Colon (tissue), 2 donors: ENCODE data around the gene NXPH4.

Source experiments
- FAIRE-seq: peaks from 2 replicates; lab custom pipeline; 2012; peaks lifted over from hg19 to GRCh38; lab: Jason Lieb, UNC
- donor health status: control.
- donor health status: control.

The NXPH4 gene

DNA sequence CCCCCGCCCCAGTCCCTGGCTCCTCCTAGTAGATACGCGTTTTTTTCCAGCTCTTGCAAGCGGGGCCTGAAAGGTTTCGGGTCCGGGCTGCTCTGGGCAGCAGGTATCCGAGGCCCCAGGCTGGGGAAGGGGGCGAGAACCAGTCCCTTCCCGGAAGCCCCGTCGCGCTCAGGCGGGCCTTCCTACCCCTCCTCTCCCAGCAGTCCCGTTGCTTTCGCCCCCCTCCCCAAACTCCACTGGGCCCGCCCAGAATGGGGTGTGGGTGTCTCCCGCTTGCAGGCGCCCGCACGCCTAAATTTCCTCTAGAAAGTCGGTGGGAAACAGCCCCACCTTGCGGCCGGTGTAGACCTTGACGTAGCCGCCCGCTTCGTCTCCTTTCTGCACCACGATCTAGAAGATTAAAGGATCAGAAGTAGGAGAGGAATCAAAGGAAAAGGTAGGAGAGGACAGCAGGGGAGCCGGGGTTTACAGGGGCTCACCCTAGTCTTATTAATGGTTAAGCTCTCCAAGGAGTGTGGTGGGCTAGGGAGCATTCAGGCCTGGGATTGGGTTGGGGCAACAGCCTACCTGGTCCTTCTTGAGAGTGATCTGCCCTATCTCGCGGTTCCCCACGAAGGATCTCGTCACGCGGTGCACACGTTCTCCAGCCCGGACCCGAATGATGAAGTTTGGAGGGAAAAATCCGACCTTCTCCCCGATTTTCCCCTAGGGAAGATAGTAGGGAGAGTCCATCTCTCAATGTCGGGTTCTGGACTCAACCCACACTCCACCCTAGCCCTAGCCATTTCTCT lies 27.1 kb downstream of the NXPH4 start:
- no peak for FAIRE-seq

DNA sequence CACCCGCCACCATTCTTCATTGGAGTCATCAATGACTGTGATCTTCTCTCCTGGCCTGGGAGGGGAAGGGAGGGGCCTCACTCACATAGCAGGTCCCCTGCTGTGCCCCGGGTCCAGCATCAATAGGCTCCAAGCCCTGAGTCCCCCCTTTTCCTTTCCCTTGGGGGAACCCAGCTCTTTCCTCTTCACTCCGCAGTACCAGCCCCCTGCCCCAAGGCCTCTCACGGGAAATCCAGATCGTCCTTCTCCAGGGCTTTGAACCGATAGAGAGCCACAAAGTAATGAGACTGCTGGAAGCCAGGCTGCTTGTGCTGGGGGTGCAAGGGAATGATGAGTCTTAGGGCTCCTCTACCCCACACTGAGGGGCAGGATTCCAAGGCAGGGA lies 27.7 kb downstream of the NXPH4 start:
- no peak for FAIRE-seq

DNA sequence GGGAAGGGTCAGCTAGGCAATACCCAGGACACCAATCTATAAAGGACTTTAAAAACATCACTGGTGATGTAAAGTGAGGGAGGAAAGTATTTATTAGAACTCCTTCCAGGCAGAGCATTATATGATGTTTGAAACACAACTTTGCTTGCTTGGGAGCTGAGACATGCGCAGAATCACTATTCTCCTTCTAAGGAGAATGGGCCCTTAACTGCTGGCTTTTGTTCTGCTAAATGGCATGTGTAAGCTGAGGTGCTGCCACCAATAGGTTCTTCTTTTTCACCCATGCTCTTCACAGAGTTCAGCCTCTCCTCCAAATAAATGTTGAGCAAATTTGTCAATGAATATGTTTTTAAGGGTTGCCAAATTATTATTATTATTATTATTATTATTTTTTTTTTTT lies 30.4 kb downstream of the NXPH4 start:
- FAIRE-seq = no peak

DNA sequence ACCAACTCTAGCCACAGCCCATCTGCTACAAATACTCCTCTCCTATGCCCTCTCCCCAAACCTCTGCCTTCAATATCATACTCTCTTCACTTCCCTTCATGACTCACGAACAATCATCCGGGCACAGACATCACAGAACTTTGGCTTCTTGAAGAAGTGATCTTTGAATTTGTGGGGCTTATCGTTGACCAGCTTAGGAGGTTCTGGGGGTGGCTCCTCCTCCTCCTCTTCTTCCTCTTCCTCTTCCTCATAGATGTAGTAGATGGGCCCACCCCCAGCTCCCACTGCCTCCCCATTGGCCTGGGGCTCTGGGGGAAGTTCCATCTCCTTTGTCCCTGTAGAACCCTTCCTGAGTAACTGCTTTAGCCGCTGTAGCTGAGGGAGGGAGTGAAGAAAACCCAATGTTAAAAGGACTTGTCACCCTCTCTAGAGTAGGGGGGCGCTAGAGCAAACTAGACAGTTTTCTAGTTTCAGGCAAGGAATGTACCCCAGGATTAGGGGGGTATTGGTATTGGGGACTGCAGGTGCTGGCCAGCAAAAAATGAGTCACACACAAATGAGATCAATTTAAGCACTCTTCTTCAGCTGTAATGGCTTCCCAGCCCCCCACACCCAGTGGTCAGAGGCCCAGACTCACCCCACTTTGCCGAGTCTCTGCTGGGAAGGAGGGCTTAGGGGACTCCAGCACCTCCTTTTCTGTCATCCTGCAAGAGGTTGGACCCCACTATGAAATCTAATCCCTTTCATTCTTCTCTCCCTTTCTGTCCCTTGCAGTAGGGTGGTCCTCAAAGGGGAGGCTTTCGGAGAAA lies 32.5 kb downstream of the NXPH4 start:
- FAIRE-seq = no peak

DNA sequence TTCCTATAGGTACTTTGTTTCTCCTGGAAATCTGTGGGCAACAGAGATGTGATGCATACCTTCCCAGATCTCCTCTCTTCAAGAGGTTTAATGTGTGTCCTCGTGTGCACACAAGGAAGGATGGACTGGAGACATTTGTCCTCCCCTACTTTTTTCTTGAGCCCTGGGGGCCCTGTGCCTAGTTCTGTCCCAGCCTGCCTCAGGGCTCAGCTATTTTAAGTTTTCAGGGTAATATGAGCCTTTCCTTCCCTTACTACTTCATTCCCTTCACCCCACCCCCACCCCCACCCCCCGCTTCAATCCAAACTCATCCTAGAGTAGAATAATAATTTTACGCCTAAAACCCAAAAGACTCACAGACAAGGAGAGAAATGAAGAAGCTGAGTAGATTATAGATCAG lies 33.9 kb downstream of the NXPH4 start:
- FAIRE-seq = no peak

DNA sequence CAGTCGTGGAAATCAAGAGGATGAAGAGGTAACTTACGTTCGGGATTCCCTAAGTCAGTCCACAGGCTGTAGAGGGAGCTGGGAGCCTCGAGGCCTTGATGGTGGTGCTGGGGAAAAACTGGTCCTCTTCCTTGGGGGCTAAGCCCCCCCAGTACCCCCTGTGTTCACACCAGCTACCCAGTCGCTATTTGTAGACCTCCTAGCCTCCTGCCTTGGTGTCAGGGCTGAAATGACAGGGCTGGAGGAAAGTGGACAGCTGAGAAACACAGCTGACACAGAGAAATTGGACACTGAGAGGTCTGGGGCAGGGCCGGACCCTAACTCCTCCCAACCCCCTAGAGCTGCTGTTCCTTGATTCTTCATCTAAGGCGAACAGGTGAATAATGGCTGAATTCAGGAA lies 34.4 kb downstream of the NXPH4 start, which contains the start of gene STAC3:
STAC3 (minus strand) TSS at position 232 of the 400 bp plus-strand sequence. CDS start 1,551 bp downstream, outside the sequence.
- FAIRE-seq = no peak

DNA sequence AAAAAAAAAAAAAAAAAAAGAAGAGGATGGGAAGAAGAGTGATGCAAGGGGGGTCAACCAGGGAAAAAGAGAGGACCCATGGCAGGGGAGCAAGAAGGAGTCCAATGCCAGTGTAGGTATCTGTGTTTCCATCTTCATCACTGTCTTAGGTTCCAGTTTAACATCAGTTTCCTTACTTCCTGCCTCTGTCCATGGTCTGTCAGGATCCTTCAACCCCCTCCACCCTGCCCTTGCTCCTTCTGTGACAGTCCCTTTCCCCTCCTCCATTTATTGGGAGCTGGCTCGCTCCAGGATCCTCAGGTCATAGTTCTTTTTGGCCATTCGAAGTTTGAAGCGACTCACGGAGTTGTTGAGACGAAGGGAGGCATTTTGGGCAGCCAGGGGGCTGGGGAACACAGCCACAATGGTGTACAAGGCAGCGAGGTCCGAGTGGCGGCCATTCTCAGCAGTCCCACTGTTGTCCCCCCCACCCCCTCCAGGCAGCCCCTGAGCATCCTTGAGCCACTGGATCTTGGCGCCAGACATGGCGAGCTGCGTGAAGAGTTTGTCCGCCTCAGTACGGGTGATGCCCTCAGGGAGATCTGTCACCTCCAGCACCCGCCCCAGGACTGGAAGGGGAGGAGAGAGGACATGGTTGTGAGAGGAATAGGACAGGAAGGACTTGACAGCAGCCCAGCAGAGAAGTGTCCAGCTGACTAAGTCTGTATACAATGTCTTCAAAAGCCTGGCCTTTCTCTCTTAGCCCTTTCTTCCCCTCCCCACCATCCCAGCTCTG lies 38.1 kb downstream of the NXPH4 start:
- FAIRE-seq = no peak

DNA sequence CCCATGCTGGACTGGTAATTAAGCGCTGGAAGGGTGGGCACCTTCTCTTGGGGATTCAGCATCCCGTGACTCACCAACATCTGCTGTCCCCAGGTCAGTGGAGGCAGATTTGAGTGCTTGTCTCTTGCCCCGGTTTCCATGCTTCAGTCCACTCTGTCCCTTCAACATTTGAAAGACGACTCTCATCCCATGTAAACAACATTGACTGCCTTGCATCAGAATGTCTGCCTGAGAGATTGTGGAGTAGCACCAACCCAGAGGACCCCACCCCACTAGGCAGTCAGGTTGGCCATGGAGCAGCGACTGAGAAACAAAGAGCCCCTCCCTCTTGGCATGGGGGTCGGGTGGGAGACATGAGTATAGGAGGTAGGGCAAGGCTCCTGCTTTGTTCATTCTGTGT lies 39.3 kb downstream of the NXPH4 start:
- FAIRE-seq = no peak

DNA sequence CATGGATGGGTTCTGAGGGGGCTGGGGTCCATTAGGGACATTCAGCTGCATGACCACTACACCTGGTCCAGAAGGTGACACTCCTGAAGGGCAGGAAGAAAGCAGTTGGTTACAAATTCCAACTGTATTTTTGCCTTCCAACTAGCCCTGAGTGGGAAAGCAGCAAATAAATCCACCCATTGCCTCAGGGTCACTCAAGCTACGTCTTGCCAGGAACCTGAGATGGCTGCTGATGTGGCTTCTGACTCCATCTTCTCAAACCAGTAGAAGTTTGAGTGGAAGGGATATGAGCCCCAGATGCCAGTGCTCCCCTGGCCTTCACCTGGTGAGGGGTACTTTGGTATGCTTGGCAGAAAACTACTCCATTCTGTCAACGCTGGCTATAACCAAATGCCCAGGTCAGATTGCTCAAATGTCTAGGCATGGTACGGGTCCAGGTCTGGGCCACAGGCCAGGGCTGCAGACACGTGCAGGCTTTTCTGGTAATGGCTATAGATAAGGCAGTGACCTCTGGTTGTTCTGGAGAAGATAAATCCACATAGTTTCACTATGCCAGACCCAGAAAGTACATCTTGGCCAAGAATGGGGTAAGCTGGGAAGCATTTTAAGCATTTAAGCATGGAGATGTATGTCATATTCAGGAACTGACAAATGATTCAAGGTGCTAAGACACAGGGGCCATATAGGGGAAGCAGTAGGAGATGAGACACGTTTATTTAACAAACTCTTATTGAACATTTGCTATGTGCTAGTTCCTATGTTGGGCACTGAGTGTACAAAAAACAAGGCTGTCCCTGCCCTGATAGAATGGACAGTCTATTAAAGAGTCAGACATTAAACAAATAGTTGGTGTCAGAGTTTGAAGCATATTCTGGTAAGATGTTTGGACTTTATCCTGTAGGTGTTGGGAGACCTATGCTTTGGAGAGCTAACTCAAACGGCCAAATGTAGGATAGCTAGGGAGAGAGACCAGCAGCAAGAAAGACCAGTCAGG lies 42.7 kb downstream of the NXPH4 start:
- no peak for FAIRE-seq

DNA sequence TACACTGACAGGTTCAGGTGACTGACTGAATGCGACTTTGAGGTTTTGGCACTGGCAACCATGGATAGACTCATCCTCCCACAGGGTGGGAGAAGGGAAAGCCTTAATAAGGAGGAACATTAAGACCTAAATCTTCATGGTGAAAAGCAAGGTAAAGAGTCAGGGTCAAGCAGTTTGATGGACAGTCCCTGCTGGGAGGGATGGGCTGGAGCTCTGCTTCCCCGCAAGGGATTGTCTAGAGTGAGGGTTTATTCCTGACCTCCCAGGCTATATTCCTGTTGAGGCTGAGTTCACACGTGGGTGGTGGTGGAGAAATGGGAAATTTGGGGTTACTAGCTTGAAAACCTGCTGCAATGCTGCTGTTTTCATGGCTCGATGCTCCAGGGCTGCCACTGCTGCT lies 43.8 kb downstream of the NXPH4 start:
- FAIRE-seq = no peak

DNA sequence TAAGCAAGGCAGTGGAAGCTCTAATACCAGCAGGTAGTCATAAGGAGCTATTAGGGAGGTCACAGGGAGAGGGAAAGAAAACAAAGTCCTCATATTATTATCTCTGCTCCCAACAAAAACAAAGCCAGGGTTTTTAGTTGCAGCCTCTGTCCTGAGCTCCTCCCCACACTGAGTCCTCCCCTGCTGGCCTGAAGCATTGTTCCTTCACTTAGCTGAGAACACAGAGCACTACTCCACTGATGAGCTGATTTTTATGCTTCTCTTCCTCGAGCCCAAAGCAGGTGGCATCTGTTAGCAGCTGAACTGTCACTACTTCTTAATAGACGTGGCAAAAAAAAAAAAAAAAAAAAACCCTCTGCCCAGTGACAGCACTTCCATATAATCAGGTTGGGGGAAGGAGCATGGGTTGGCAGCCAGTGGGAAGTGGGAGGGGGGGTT lies 44.9 kb downstream of the NXPH4 start:
- FAIRE-seq = no peak

DNA sequence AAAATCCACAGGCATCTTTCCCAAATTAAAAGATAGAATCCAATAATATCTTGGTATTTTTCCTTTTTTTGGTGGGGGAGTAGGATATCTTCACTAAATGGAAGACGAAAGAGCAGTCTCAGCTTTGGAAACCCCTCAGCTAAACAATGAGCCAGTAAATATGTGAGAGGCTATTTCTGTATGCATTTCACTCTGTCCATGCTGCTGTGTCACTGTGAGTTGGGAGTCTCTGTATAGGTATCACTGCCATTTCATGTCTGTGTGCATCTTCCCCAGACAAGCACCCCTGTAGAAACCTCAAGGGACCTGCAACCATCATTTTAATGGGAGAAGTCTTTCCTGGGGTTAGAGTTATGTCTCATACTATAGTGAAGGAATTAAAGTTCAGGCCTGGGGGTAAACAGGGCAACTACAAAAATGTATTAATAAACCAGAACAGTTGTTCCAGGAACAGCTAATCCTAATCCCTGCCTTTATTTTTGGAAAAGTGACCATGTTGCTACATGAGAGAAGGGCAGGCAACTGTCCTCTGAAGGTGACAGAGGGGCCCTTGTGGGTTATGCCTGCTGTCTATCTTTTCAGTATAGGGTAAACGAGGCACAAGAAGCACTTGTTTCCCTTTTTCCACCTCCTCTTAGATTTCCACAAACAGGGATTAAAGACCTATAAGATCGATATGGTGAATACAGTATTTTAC lies 45.7 kb downstream of the NXPH4 start:
- FAIRE-seq = no peak

DNA sequence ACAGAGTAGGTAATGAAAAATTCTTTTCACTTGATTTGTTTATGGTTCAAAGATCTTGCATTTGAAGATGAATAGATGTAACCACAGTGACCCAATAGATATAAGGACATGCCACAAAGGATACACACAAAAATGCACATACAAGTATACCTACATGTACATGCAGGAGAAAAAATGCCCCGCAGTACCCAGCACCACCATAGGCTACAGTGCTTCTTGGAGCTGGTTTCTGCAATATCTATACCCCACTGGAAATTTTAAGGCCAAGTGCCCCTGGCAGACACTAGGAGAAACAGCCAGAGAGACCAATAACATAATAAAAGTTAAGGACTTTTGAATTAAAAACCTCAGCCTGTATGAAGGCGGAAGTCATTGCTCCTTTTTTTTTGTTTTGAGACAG lies 46.5 kb downstream of the NXPH4 start:
- no peak for FAIRE-seq

DNA sequence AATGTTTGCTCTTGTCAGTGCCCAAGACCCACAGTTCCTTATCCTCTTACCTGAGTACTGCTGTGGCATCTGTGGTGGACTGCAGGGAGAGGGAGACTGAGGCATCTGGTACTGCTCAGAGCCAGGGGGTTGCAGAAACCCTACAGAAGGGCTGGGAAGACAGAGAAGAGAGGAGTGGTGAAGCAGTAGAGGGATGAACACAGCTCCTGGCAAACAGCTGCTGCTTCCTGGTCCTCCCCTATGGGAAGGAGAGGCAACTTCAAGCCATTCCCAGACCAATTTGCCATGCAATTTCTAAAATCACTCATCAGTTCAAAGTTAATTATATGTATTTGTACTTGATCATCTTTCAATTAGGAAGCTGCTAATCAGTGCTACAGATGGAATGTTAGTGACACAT lies 50.1 kb downstream of the NXPH4 start:
- FAIRE-seq = no peak

DNA sequence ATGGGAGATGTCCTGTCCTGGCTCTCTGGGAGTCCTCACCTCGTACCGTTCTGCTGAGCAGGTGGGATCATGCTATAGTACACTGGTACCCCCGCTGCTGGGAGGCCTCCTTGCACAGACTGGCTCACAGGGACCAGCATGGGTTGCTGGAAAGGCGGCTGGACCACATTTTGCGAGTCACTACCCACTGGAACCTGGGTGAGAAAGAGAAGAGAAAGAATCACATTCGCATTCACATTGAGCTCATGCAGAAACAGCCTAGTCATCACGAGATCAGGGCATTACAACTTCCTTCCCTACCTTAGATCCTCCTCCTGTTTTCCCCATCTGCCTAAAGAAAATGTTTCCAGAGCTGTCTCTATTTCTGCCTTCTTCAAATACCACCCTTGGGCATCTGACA lies 51.7 kb downstream of the NXPH4 start:
- FAIRE-seq = no peak

DNA sequence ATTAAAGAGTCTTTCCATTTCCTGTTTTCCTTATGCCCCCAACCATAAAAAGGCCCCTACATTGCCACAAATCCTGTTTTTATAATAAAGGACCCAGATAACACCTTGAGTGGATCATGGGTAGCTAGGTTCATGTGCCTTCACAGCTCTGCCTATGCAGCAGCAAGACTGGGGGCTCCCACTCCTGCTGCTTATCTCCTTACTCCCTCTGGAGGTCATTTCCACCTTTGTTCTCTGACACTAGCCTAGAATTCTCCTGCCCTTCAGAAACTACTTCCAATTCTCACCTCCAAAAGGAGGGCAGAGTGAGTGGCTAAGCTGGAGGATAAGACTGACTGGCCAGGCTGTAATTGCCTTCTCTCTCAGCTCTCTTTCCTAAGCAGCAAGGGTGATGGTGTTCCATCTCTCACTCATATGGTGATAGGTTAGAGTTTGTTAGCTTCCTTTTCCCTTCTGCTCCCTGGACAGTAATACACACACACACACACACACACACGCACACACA lies 54.4 kb downstream of the NXPH4 start:
- no peak for FAIRE-seq

DNA sequence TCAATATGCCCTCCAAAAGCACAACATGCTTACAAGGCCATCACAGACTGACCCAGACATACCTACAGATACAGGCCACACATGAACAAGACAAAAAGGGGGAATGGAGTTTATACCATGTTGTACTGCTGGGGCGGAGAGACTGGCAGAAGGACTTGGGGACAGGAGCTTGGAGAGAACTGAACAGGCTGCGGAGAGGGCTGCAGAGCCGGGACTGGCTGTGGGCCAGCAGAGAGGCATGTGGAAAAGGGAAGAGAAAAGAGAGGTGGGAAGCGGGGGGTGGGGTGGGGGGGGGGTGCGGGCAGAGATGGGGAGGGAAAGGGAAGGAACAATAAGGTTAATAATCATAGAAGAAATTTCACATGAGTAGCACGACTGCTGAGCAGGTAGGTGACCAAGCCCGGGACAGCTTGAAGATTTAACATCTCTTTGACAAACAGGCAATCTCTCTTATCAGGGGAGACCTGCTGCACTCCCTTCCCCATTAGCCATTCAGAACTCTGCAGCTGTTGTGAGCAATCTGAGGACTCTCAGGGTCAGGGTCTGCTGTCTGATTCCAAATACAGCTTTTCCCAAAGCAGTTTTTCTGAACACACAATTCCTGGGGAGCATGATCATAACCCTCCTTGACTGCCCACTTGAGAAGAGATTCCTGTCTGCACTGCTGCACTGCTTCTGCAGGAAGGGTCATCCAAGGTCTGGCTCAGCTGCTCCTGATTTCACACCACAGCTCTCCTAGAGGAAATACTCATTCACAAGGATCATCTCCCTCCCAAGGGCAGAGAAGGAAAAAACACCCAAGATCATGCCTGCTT lies 56.0 kb downstream of the NXPH4 start:
- no peak for FAIRE-seq

DNA sequence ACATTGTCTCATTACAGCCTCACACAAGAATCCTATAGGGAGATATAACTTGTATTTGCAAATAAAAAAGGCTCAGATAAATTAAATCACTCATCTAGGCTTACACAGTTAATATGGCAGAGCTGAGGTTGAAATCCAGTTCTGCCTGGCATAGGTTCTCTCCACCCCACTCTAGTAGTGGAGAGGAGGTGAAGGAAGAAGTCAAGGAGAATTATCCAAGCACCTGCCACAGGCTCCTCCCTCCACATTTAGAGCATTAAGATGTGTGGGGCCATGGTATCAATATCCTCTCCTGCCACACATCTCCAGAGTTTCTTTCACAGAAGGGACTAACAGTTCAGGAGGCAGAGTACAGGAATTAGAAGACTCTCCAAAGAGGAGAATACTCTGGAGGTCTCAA lies 56.9 kb downstream of the NXPH4 start:
- FAIRE-seq = no peak
